Endometrial microvascular endothelial cells (primary cell): Measurements from ENCODE around the gene CTNNA1. TPM values are rescaled to one million over a fixed set of nuclear protein-coding genes. Genes with fewer than 3 reads are reported as not detected.
"Not testable (repeated sequence)": the region's sequence is repeated elsewhere in the genome, so short reads cannot be mapped to it uniquely, and the experiment has no call there.

ENCODE experiments used
- in situ Hi-C: cut with HindIII; loops from 2 replicates; pipeline ENCODE4 v1.10.0; 2017; ENCODE audit warnings: low sequenced_read_pairs, low pct_unique_long_range_greater_than_20kb; ENCODE audit errors: inconsistent ontology term
- total RNA-seq: library from RNA; depleted of rRNA; stranded (reverse); fragments of >200 nt; gene quantifications from one replicate; pipeline ENCODE4 v1.2.3, GENCODE V29; 2015; ENCODE audit errors: inconsistent ontology term

CTNNA1 gene
- total RNA-seq, 1 donor from 2014 or later: 386 TPM

- in situ Hi-C loops: no loop called here
These were observed 157.4 kb downstream of the CTNNA1 start for GRCh38 chr5:138910546-138911185.

GRCh38 chr5:138911441-138911840 lies 158.2 kb downstream of the CTNNA1 start:
- in situ Hi-C loops: no loop called here

- in situ Hi-C loops: no loop called here
These were observed 158.9 kb downstream of the CTNNA1 start for GRCh38 chr5:138912093-138912492.

- in situ Hi-C loops: no loop called here
These were observed 160.5 kb downstream of the CTNNA1 start for GRCh38 chr5:138913773-138914172.

- in situ Hi-C loops: no loop called here
These were observed 161.1 kb downstream of the CTNNA1 start for GRCh38 chr5:138914338-138914737.

- in situ Hi-C loops: no loop called here
These were observed 165.5 kb downstream of the CTNNA1 start for GRCh38 chr5:138918686-138919085.

GRCh38 chr5:138920181-138920580 lies 167.0 kb downstream of the CTNNA1 start:
- in situ Hi-C loops: no loop called here

- in situ Hi-C loops: not testable (repeated sequence)
These were observed 168.1 kb downstream of the CTNNA1 start for GRCh38 chr5:138921362-138921761.

- in situ Hi-C loops: no loop called here
These were observed 169.3 kb downstream of the CTNNA1 start for GRCh38 chr5:138922494-138922893.

GRCh38 chr5:138925090-138925635 lies 171.9 kb downstream of the CTNNA1 start:
- in situ Hi-C loops: no loop called here

- in situ Hi-C loops: no loop called here
These were observed 173.0 kb downstream of the CTNNA1 start for GRCh38 chr5:138926257-138926656.

- in situ Hi-C loops: no loop called here
These were observed 173.6 kb downstream of the CTNNA1 start for GRCh38 chr5:138926688-138927448.

- in situ Hi-C loops: no loop called here
These were observed 174.3 kb downstream of the CTNNA1 start for GRCh38 chr5:138927544-138927943.

GRCh38 chr5:138927979-138928378 lies 174.8 kb downstream of the CTNNA1 start:
- in situ Hi-C loops: no loop called here

- in situ Hi-C loops: no loop called here
These were observed 176.3 kb downstream of the CTNNA1 start for GRCh38 chr5:138929571-138929955.

- in situ Hi-C loops: no loop called here
These were observed 177.3 kb downstream of the CTNNA1 start for GRCh38 chr5:138930371-138931097.

GRCh38 chr5:138932171-138932810 lies 179.1 kb downstream of the CTNNA1 start:
- in situ Hi-C loops: no loop called here

GRCh38 chr5:138933522-138934290 lies 180.5 kb downstream of the CTNNA1 start:
- in situ Hi-C loops: no loop called here
